Astrocyte (in vitro differentiated cells and primary cell): ENCODE data around the gene FSD1L. TPM values are rescaled to one million over a fixed set of nuclear protein-coding genes. Genes with fewer than 3 reads are reported as not detected.

ENCODE experiments used
- DNase-seq: peaks from one replicate; pipeline ENCODE4 v3.0.0-alpha.2; 2010; ENCODE audit warnings: low read depth
- FAIRE-seq: peaks from 2 replicates; lab custom pipeline; 2011; peaks lifted over from hg19 to GRCh38; lab: Jason Lieb, UNC
- H2AFZ ChIP-seq: 2 replicates; pipeline ENCODE4 v1.6.0; 2012; ENCODE audit warnings: low read depth, low read length, inconsistent platforms
- H3K27ac ChIP-seq: 2 replicates; pipeline ENCODE4 v1.5.1; 2011; ENCODE audit warnings: low read depth, low read length, inconsistent platforms
- H3K27me3 ChIP-seq: 2 replicates; pipeline ENCODE4 v1.6.0; 2011; ENCODE audit warnings: low read length, inconsistent platforms; ENCODE audit not compliant: insufficient read depth
- H3K36me3 ChIP-seq: 2 replicates; pipeline ENCODE4 v1.5.1; 2011; ENCODE audit warnings: low read length, inconsistent platforms; ENCODE audit not compliant: insufficient read depth
- H3K4me1 ChIP-seq: 2 replicates; pipeline ENCODE4 v1.5.1; 2011; ENCODE audit warnings: low read length, inconsistent platforms; ENCODE audit not compliant: insufficient read depth
- H3K4me2 ChIP-seq: 2 replicates; pipeline ENCODE4 v1.6.0; 2012; ENCODE audit warnings: low read length, inconsistent platforms
- H3K4me3 ChIP-seq: 2 replicates; pipeline ENCODE4 v1.5.1; 2011; ENCODE audit warnings: low read depth, mild to moderate bottlenecking, low read length, inconsistent platforms; ENCODE audit not compliant: insufficient read depth
- H3K79me2 ChIP-seq: 2 replicates; pipeline ENCODE4 v1.6.0; 2012; ENCODE audit warnings: mild to moderate bottlenecking, low read length, inconsistent platforms; ENCODE audit not compliant: insufficient read depth
- H3K9ac ChIP-seq: 2 replicates; pipeline ENCODE4 v1.6.0; 2012; ENCODE audit warnings: mild to moderate bottlenecking, low read length, inconsistent platforms
- H3K9me3 ChIP-seq: 2 replicates; pipeline ENCODE4 v1.5.1; 2012; ENCODE audit warnings: low read depth, mild to moderate bottlenecking, low read length, inconsistent platforms; ENCODE audit not compliant: insufficient read depth
- H4K20me1 ChIP-seq: 2 replicates; pipeline ENCODE4 v1.6.0; 2012; ENCODE audit warnings: low read length, inconsistent platforms; ENCODE audit not compliant: insufficient read depth
- H3K27ac Mint-ChIP-seq: one replicate; pipeline ENCODE4 v1.8.0; 2021; ENCODE audit warnings: mild to moderate bottlenecking, mixed read lengths; ENCODE audit not compliant: unreplicated experiment
- H3K27me3 Mint-ChIP-seq: one replicate; pipeline ENCODE4 v1.8.0; 2021; ENCODE audit warnings: low read depth, mixed read lengths; ENCODE audit not compliant: unreplicated experiment
- H3K36me3 Mint-ChIP-seq: one replicate; pipeline ENCODE4 v1.8.0; 2021; ENCODE audit warnings: low read depth, mixed read lengths; ENCODE audit not compliant: unreplicated experiment
- H3K4me1 Mint-ChIP-seq: one replicate; pipeline ENCODE4 v1.8.0; 2021; ENCODE audit warnings: low read depth, mixed read lengths; ENCODE audit not compliant: unreplicated experiment
- H3K4me3 Mint-ChIP-seq: one replicate; pipeline ENCODE4 v1.8.0; 2021; ENCODE audit warnings: mild to moderate bottlenecking, moderate library complexity, mixed read lengths; ENCODE audit not compliant: unreplicated experiment
- H3K9me3 Mint-ChIP-seq: one replicate; pipeline ENCODE4 v1.8.0; 2021; ENCODE audit warnings: mild to moderate bottlenecking, mixed read lengths; ENCODE audit not compliant: unreplicated experiment
- CTCF ChIP-seq: IDR thresholded peaks from 2 replicates; pipeline ENCODE4 v1.5.1; 2011; ENCODE audit warnings: low read depth, mild to moderate bottlenecking, inconsistent platforms, low read length, moderate library complexity; ENCODE audit not compliant: insufficient read depth
- EZH2 ChIP-seq: IDR thresholded peaks from 2 replicates; pipeline ENCODE4 v1.6.1; 2012; ENCODE audit warnings: mild to moderate bottlenecking, low read length, inconsistent platforms; ENCODE audit not compliant: insufficient read depth
- total RNA-seq: library from RNA; stranded (reverse); gene quantifications from 2 replicates; pipeline ENCODE4 v1.2.1, GENCODE V29; 2021

FSD1L gene
- total RNA-seq, 1 donor from 2014 or later: 7.0 TPM

DNA sequence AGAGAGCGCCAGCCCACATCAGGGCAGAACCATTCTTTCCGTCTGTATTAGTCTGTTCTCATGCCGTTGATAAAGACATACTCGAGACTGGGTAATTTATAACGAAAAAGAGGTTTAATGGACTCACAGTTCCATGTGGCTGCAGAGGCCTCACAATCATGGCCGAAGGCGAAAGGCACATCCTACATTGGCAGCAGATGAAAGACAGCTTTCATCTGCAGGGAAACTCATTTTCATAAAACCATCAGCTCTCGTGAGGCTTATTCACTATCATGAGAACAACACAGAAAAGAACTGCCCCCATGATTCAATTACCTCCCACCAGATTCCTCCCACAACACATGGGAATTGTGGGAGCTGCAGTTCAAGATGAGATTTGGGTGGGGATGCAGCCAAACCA lies 4.7 kb upstream of the FSD1L start:
- H3K4me3 Mint-ChIP-seq: no peak overlapping the region
- no peaks in the 10 kb centered on the region for H3K27me3 Mint-ChIP-seq
- no peaks in the 10 kb centered on the region for H3K36me3 Mint-ChIP-seq
- DNase-seq: no peak
- no peak for TF ChIP-seq EZH2
- no peak for TF ChIP-seq CTCF
- no peak overlapping the region for H3K4me3 ChIP-seq
- no peaks in the 10 kb centered on the region for H4K20me1 ChIP-seq
- peaks cover 9% of the 10 kb centered on the region for H3K4me1 ChIP-seq
- H3K4me2 ChIP-seq: no peak overlapping the region
- H3K9me3 Mint-ChIP-seq: no peaks in the 10 kb centered on the region
- H3K9ac ChIP-seq: no peak overlapping the region
- no peaks in the 10 kb centered on the region for H3K9me3 ChIP-seq
- FAIRE-seq: no peak
- H3K36me3 ChIP-seq: no peaks in the 10 kb centered on the region
- no peak overlapping the region for H3K27ac ChIP-seq
- H2AFZ ChIP-seq: no peak overlapping the region
- H3K79me2 ChIP-seq: no peaks in the 10 kb centered on the region
- no peaks in the 10 kb centered on the region for H3K27me3 ChIP-seq
- peaks cover 12% of the 10 kb centered on the region for H3K4me1 Mint-ChIP-seq
- H3K27ac Mint-ChIP-seq: no peak overlapping the region

DNA sequence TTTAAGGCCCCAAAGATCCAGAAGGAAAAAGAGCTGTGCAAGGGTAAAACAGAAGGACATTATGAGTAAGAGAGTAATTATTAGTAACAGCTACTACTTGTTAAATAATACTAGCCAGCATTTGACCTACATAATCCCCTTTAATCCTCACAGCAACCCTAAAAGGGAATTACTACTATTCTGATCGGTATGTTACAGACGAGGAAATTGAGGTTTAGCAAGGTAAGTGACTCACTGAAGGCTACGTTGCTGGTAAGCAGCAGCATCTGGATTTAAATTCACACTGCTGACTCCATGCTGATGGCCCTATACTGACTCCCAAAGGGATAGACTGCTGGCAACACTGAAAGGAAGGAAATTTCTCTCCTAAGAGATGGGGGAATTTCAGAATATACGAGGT lies 3.7 kb upstream of the FSD1L start:
- H3K4me2 ChIP-seq: no peak overlapping the region
- Mint-ChIP-seq H3K27me3 (no peaks in the 10 kb centered on the region), H3K36me3 (no peaks in the 10 kb centered on the region), H3K4me1 (peaks cover 7% of the 10 kb centered on the region), H3K27ac (no peak overlapping the region), H3K4me3 (no peak overlapping the region), H3K9me3 (no peaks in the 10 kb centered on the region)
- FAIRE-seq: no peak
- no peaks in the 10 kb centered on the region for H3K27me3 ChIP-seq
- peaks cover 5% of the 10 kb centered on the region for H3K4me1 ChIP-seq
- H2AFZ ChIP-seq: no peak overlapping the region
- no peaks in the 10 kb centered on the region for H3K36me3 ChIP-seq
- H3K9ac ChIP-seq: no peak overlapping the region
- H3K27ac ChIP-seq: no peak overlapping the region
- peak; percentile 65 for DNase-seq
- no peak for TF ChIP-seq EZH2
- no peak for TF ChIP-seq CTCF
- no peak overlapping the region for H3K4me3 ChIP-seq
- H4K20me1 ChIP-seq: no peaks in the 10 kb centered on the region
- no peaks in the 10 kb centered on the region for H3K9me3 ChIP-seq
- peaks cover 9% of the 10 kb centered on the region for H3K79me2 ChIP-seq

DNA sequence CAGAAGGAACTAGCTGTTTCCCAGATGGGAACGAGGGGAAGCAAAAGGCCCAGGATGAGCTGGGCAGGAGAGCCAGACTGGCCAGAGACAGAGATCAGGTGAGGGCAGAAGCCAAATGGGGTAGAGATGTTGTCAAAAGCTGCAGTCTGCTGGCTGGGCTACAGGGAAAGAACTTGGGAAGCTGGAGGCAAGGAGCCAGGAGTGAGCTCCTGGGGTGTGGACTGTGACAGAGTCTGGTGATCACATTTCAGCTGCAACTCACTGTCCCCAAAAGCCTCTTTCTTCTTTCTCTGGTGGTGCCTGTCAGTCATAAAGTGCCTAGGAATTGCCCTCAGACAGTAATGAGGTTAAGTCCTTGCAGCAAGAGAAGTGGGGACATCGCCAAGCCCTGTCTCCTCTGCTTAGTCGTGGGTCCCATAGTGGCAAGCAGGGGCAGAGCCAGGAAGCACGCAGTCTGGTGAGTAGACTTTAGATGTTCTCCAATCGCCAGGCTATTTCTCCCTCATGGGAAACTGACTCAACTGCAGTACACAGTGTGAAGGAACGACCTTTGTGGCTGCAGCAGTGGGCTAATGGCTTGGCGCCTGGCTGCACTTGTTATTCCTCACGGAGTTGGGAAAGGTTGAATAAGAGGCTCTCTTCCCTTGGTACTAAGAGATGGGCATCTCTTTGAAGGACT lies 2.5 kb upstream of the FSD1L start:
- peaks cover 8% of the 10 kb centered on the region for H3K4me1 Mint-ChIP-seq
- Histone ChIP-seq H3K4me2 (no peak overlapping the region), H3K9me3 (no peaks in the 10 kb centered on the region), H3K36me3 (no peaks in the 10 kb centered on the region), H3K27ac (no peak overlapping the region), H2AFZ (peak overlapping the region; percentile 42), H3K27me3 (no peaks in the 10 kb centered on the region), H4K20me1 (peaks cover 4% of the 10 kb centered on the region), H3K79me2 (peaks cover 21% of the 10 kb centered on the region), H3K4me1 (peaks cover 9% of the 10 kb centered on the region), H3K9ac (no peak overlapping the region), H3K4me3 (no peak overlapping the region)
- H3K27ac Mint-ChIP-seq: no peak overlapping the region
- H3K9me3 Mint-ChIP-seq: no peaks in the 10 kb centered on the region
- no peak for TF ChIP-seq EZH2
- no peaks in the 10 kb centered on the region for H3K36me3 Mint-ChIP-seq
- FAIRE-seq (no peak), DNase-seq (peak; percentile 45)
- H3K27me3 Mint-ChIP-seq: no peaks in the 10 kb centered on the region
- H3K4me3 Mint-ChIP-seq: no peak overlapping the region
